AG09309 (cell line): ENCODE data around the gene ATP1B2.

ENCODE experiments used
- DNase-seq: peaks from one replicate; pipeline ENCODE4 v3.0.0-alpha.2; 2010; ENCODE audit warnings: low read depth
- H3K4me3 ChIP-seq: 2 replicates; pipeline ENCODE4 v1.5.1; 2011; ENCODE audit warnings: mild to moderate bottlenecking, low read depth, low read length, moderate library complexity; ENCODE audit not compliant: control insufficient read depth
- CTCF ChIP-seq: IDR thresholded peaks from 2 replicates; pipeline ENCODE4 v1.5.1; 2011; ENCODE audit warnings: mild to moderate bottlenecking, low read depth, low read length, inconsistent platforms; ENCODE audit not compliant: insufficient read depth, control insufficient read depth; ENCODE audit errors: missing control alignments

The ATP1B2 gene

GRCh38 chr17:7650509-7651096 lies at the start of gene ATP1B2:
ATP1B2 (plus strand) TSS chr17:7650926; CDS start chr17:7651519, 593 bp downstream.
- DNase-seq: no peak
- no peak for TF ChIP-seq CTCF
- peak within 1 kb of the TSS; percentile 9 for H3K4me3 ChIP-seq

DNA sequence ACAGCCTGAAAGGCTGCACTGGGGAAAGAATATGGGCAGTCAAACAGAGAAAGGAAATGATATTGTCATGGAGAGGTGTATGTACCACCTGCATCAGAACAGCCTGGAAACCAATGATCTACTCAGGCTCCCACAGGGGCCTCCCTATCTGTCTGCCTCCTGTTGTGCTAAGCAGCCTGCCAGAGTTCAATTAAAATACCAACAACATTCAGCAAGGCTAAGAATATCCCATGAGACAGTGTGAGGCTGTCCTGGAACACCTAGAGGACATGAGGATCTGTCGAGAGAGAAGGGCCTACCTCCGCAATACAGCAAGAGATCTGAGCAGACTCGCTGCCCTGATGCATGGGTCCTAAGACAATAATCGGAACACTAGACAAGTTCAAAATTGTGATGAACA lies 44.4 kb upstream of the ATP1B2 start:
- DNase-seq: no peak
- no peak overlapping the region for H3K4me3 ChIP-seq

DNA sequence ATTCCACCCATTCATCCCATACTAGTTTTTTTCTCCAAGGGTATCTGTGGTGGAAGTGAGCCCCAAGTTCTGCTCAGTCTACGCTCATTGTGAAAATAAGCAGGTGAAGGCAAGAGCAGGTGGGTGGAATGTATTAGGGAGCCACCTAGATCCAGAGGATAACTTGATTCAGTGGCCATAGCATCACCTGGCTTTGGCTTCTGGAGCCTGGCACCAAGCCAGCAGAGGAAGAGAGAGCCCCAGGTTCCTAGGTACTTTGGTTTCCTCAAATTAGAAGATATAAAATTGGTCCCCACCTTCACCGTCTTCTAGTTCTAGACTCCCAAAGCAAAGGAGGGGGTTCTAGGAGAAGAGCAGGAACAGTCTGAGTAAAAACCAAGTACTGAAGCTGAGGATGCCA lies 40.1 kb upstream of the ATP1B2 start:
- no peak for DNase-seq
- TF ChIP-seq CTCF: no peak
- no peak overlapping the region for H3K4me3 ChIP-seq

More for the DNA sequence above, 44.4 kb upstream of the ATP1B2 start:
- TF ChIP-seq CTCF: no peak

DNA sequence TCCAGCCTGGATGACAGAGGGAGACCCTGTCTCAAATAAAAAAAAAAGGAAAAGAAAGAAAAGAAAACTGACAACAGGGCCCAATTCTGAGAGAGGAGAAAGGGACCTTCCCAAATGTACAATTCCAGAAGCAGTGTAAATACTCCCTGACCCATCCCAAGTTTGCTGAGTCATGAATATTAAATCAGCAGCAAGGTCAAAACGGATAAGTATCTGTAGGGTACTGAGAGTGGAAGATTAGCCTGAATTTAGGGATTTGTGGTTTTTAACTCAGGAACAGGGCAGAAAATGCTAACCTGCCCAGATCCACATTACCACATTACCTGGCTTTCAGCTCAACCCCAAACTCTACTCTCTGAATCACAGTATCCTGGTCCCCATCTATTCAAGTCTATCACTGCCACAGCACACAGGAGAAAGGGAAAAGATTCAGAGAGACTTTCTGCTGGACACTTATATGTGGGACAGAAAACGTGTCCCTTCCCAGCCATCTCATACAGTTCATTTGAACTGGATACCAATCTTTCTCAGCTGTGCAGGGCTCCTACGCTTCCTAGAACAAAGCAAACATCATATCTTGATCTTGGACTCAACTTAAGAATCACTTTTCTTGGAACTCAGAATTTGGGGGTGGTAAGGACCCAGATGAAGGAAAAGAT lies 39.0 kb upstream of the ATP1B2 start:
- no peak overlapping the region for H3K4me3 ChIP-seq
- TF ChIP-seq CTCF: no peak
- no peak for DNase-seq

DNA sequence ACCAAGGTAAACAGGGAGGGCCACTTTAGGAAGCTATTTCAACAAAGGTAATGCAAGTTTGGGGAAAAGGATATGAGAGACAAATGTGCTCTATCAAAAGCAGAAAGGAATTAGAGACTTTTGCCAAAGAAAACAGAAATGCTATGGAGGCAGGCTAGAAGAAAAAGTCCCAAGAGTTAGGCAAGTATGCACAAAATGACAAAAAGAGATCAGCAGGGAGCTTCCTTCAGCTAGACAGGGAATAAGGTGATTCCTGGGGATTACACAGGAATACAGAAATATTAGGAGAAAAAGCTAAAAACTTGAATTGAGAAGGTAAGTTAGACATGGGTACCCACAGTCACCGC lies 38.5 kb upstream of the ATP1B2 start:
- TF ChIP-seq CTCF: no peak
- H3K4me3 ChIP-seq: no peak overlapping the region
- DNase-seq: no peak

- peak overlapping the region; percentile 83 for H3K4me3 ChIP-seq
- no peak for DNase-seq
- TF ChIP-seq CTCF: no peak
Observed at GRCh38 chr17:7613769-7614424, 36.8 kb upstream of the ATP1B2 start.
